Measurements from ENCODE around the gene USP35.
A peak's percentile ranks its signal among the peaks of the same experiment; 100 is the strongest.

The USP35 gene

DNA sequence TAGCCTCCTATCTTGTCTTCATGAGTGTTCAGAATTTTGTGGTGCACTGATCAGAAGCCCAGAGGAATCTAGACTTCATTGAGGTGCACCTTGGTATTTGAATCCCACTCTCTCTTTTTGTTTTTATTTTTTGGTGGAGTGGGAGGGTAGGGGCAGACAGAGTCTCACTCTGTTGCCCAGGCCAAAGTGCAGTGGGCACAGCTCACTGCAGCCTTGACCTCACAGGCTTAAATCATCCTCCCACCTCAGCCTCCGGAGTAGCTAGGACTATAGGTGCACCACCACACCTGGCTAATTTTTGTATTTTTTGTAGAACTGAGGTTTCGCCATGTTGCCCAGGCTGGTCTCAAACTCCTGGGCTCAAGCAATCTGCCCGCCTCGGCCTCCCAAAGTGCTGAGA is 38.4 kb upstream of the USP35 start:
- no peak for TF ChIP-seq CTCF (conservative IDR thresholded peaks at IDR 0.05)
- no peak overlapping the region; the same call in 1 of the 2 replicates for H3K27ac ChIP-seq

GRCh38 chr11:78150754-78151153 is 38.0 kb upstream of the USP35 start:
- no peak for TF ChIP-seq CTCF (conservative IDR thresholded peaks at IDR 0.05)
- no peak overlapping the region; the same call in 1 of the 2 replicates for H3K27ac ChIP-seq

GRCh38 chr11:78151804-78152203 is 36.9 kb upstream of the USP35 start:
- H3K27ac ChIP-seq = no peak overlapping the region
- no peak for TF ChIP-seq CTCF (conservative IDR thresholded peaks at IDR 0.05)

DNA sequence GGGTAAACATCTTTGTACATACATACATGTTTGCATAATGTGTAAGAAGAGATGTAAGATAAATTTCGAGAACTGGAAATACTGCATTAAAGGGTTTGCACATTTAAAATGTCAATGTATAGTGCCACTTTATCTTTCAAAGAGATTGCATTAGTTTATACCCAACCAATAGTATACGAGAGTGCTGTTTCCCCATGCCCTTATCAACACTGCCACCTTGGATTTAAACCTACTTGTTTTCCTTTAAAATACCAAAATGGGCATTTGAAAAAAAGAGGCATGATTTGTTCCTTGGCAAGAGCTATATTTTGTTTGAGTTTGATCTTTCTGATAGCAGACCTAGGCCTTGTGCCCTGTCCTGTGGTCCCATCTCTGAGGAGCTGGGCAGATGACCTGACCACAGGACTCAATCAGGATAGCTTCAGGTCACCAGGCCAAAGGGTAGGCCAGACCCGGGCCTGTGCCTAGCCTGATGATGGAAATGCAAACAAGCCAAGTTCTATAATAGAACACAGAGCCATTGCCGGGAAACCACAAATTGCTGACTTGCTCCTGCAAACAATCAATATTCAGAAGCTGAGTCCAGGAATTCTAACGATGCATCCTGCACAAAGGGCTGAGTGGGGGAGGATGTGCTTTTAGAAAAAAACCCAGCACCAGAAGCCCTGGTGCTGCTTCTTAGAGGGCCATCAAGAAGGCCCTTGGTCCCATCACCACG is 32.4 kb upstream of the USP35 start:
- peak overlapping the region; percentile 60 for H3K27ac ChIP-seq
- no peak for TF ChIP-seq CTCF (conservative IDR thresholded peaks at IDR 0.05)

GRCh38 chr11:78158987-78159652 is 29.6 kb upstream of the USP35 start:
- H3K27ac ChIP-seq = no peak overlapping the region
- TF ChIP-seq CTCF (conservative IDR thresholded peaks at IDR 0.05) = no peak

- no peak overlapping the region for H3K27ac ChIP-seq
- TF ChIP-seq CTCF (conservative IDR thresholded peaks at IDR 0.05) = no peak
These were observed 28.2 kb upstream of the USP35 start for GRCh38 chr11:78160557-78160956.

GRCh38 chr11:78161346-78161745 is 27.4 kb upstream of the USP35 start:
- H3K27ac ChIP-seq = no peak overlapping the region
- TF ChIP-seq CTCF (conservative IDR thresholded peaks at IDR 0.05) = no peak

Data from VCaP (cell line).